Middle frontal gyrus (tissue), 1 donor: ENCODE data around the gene PIP4K2C.

Experiments used
- DNase-seq: peaks from one replicate; pipeline ENCODE4 v3.0.0-alpha.2; 2015; ENCODE audit warnings: low spot score; ENCODE audit errors: extremely low spot score

Gene PIP4K2C

GRCh38 chr12:57620936-57621496 is 30.0 kb downstream of the PIP4K2C start:
- DNase-seq: no peak

- no peak for DNase-seq
These were observed 30.7 kb downstream of the PIP4K2C start for GRCh38 chr12:57621497-57622292.

DNA sequence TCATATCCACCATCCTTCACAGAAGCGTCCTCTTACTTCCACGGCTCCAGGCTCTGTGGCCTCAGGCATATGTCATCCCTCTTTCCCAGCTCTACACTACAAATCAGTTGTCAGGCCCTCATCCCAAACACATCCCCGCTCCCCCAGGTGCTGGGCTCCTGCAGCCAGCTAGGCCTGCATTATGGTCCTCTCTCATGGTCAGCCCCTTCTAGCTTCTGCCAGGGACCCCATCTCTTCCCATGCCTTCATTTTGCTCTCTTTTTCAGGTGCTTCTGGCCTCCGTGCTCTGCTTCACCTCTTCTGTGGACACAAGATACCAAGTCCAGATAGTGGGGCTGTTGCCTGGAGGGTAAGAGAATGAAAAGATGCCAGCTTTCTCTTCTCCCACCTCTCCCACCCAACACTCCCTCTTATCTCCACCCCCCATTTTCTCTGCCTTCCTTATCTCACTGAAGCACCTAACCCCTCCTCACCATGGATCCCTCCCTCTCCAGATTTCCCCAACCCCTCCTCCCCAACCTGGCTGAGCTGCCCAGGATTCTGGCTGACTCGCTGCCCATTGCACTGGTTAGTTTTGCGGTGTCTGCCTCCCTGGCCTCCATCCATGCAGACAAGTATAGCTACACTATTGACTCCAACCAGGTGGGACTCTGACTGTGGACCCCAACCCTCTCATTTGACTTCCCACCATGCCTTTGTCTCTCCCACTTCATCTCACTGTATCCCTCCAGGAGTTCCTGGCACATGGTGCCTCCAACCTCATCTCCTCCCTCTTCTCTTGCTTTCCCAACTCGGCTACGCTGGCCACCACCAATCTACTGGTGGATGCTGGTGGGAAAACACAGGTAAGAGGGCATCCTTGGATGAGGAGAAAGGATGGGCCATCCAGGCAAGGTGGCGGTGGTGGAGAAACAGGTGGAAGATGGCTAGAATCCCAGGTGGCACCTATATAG is 31.6 kb downstream of the PIP4K2C start:
- DNase-seq: no peak

GRCh38 chr12:57623385-57623784 is 32.4 kb downstream of the PIP4K2C start:
- DNase-seq: no peak

DNA sequence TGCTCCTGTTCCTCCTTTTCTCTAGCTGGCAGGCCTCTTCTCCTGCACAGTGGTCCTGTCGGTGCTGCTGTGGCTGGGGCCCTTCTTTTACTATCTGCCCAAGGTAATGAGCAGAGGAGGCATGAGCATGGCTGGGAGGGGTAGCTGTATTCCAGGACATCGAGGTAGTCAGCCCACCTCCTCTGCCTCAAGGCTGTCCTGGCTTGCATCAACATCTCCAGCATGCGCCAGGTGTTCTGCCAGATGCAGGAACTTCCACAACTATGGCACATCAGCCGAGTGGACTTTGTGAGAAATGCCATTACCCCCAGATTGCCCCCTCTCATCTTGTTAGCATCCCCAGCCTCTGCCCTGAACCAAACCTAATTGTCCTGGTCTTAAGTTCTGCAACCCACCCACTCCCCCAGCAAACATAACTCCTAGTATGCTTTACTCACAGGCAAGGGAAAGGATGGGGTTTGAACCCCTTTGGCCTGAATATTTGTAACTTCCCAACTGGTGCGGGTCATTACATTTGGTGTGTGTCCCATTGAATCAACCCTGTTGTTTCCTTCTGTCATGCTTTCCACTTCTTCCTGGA is 32.9 kb downstream of the PIP4K2C start:
- DNase-seq: no peak

DNA sequence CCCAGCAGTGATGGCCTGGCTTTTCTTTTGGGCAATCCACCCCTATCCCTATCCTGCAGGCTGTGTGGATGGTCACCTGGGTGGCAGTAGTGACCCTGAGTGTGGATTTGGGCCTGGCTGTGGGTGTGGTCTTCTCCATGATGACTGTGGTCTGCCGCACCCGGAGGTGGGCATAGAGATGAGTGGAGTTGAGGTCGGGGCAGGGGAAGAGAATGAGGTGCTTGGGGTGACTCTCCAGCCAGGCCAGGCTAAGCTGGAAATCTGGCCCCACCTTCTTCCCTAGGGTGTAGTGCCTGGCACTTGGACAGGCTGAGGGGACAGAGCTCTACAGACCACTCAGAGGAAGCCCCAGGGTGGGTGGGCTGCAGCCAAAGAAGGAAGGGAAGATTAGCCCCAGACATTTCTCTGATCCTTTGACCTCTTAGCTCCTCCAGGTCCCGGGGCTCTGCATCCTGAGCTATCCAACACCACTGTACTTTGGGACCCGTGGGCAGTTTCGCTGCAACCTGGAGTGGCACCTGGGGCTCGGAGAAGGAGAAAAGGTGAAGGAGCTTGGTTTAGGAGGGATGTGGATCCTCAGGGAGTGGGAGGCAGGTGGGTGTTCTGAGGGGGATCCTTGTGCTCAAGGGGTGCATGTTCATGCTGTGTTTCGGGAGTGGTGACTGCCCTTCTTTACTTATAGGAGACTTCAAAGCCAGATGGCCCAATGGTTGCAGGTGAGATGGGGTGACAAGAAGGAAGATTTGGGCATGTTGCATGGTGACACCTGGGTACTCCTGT is 33.6 kb downstream of the PIP4K2C start:
- DNase-seq: no peak

- DNase-seq: no peak
These were observed 34.5 kb downstream of the PIP4K2C start for GRCh38 chr12:57625261-57626032.

DNA sequence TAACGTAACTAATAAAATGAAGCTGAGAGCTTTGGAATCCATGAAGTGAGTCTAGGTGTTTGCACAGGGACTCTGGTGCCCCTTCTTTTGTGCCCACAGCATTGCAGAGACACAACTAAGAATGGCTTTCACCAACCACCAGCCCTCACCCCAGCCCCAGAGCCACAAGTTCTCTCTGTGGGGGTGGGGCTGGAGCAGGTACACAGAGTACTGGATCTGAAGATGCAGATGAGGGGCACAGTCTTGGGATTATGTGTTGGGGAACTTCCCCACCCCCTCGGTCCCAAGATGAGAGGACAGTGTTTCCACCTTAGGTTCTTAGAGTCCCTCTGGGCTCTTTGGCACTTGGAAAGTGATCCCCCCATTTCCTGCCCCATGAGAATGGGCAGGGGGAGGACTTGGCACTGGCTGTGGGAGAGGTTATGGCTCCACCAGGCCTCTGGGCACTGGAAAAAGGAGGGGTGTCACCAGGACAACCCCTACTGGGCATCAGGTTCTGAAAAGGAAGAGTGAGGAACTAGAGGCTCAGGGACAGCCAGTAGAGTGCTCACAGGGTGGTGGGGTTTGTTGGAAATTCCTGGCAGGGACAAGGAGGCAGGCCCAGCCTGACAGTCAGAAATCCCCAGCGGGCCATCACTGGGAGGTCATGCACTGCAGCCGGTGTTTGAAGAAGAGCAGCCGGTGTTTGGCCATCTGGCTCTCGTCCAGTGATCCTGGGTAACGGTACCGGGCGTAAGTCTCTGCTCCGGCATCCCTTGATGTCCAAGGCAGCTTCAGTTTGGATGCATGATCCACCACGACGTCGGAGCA is 35.3 kb downstream of the PIP4K2C start:
- no peak for DNase-seq

GRCh38 chr12:57626921-57627445 is 36.0 kb downstream of the PIP4K2C start:
- no peak for DNase-seq

DNA sequence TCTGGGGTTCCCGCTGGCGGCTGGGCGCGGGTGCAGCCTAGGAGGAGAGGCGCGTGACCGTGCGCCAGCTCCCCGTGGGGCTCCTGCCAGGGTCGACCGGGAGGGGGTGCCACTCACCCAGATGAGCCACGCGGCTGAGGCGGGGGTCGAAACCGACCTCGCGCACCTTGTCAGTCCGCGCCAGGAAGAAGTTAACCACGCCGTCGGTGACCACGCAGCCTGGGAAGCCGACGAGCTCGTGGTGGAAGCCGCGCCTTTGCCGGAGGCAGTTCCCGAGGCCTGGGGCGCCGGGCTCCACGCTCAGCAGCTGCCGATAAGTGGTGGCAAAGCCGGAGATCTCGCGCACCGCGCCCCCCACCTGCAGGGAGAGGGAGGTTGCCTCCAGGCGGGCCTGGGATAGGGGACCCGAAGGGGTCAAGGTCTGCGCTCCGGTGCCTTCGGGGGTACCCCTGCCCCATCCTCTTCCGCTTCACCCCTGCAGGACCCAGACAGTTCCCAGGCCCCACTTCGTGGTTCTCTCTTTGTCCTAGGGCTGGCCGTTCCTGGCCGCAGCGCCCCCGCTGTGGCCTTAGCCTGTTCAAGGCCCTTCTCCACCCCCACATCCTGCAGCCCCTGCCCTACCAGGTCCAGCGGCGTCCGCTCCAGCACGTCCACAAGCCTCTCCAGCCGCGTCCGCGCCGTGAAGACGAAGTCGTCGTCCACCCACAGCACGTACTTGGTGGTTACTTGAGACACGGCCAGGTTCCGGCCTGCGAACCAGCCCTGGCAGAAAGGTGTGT is 36.7 kb downstream of the PIP4K2C start:
- DNase-seq: no peak

- DNase-seq: no peak
These were observed 37.5 kb downstream of the PIP4K2C start for GRCh38 chr12:57628280-57629191.

- no peak for DNase-seq
These were observed 39.0 kb downstream of the PIP4K2C start for GRCh38 chr12:57629897-57630471.

GRCh38 chr12:57630891-57631433 is 40.0 kb downstream of the PIP4K2C start:
- DNase-seq: no peak

DNA sequence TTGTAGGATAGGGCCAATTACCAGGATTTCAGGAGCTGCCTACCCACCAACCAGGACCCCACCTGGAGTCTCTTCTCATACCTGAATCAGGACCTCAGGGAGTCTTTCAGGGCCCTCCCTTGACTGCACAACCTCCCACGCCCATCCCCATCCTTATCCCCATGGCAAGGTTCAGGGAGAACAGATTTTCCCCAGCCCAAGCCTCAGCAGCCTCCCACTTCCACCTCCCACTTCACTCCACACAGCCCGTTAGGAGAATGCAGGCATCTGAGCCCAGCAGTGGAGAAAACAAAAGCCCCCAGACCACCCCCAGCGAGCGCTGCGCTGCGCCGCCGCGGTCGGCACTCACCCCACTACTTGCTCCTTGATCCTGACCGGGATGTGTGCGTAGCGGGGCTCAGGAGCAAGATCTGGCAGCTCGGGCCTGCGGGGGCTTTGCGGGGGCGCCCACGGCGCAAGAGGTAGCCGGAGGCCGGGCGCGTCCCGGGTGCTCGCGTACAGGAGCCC is 40.6 kb downstream of the PIP4K2C start:
- no peak for DNase-seq

DNA sequence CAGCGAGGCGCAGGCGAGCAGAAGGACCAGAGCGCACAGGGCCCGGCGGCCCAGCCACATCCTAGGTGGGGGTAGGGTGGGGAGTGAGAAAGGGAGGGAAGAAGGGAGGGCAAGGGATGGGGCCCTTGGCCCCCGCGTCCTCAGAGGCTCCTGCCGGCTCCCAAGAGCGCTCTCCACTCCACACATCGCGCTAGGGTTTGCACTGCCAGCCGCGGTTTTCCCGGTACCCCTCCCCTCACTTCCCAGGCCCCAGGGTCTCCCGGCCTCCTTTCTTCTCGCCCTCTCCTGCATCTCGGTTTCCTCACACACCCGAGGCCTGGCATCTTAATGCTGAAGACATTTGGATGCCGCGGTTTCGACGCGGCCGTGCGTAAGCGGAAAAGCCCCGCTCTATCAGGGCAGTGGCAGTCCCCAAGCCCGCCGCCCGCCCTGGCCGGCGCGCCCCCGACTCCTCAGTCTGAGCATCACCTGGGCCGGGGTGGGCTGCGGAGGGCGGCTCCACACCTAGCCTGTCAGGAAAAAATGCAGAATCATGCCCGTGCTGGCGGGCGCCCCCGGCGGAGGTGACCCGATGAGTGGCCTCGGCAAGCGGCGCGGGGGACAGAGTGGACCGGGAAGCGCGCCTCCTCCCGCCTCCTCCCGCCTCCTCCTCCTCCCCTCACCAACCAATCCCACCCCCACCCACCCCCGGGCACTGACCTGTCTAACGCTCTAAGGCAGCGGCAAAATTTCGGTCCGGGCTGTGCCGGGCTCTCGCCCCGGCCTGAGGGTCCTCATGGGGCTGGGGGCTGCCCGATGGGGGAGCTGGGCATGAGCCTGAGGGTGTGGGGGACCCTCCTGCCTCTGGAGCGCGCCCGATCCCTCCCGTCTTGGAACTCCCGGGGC is 41.3 kb downstream of the PIP4K2C start:
- DNase-seq: no peak
